ENCODE data around the gene AHCYL2. TPM values are rescaled to one million over a fixed set of nuclear protein-coding genes. Genes with fewer than 3 reads are reported as not detected.
"Not testable (repeated sequence)": the region's sequence is repeated elsewhere in the genome, so short reads cannot be mapped to it uniquely, and the experiment has no call there.

The AHCYL2 gene
- total RNA-seq, 1 experiment from 2014 or later = 23.2 TPM

DNA sequence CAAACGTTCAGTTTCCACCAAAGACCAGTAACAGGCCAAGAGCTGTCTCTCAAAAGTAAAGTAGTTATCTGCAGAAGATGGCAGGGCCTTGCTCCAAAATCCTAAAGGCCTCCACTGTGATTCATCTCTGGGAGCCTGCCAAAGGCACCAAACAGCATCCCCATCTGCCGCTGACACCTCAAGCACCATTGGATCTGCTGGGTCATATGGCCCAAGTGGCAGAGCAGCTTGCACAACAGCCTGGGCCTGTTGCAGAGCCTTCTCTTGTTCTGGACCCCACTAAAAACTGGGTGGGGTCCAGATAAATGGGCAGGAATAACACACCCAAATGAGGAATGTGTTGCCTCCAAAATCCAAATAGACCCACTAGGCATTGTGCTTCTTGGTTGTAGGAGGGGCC lies 222.1 kb downstream of the AHCYL2 start:
- not testable (repeated sequence) for H3T11ph ChIP-seq (ENCODE audit: low read length); H2BK5ac ChIP-seq (ENCODE audit: insufficient read length, low read length); H3K56ac ChIP-seq (ENCODE audit: insufficient read length, low read depth, low read length); H4K20me1 ChIP-seq (ENCODE audit: control insufficient read depth, insufficient read depth, insufficient read length); H2BK15ac ChIP-seq (ENCODE audit: low read depth, low read length); H3K79me1 ChIP-seq (ENCODE audit: insufficient read depth, low read depth, low read length, poor library complexity, severe bottlenecking); H4K91ac ChIP-seq (ENCODE audit: insufficient read length, low read depth, low read length); H3K14ac ChIP-seq (ENCODE audit: insufficient read depth, low read length); H4K8ac ChIP-seq (replicated peaks; ENCODE audit: insufficient read length, low read depth, low read length); H2BK12ac ChIP-seq (ENCODE audit: insufficient read length, low read depth, low read length); H3K9me3 ChIP-seq (ENCODE audit: control insufficient read depth, low read depth, low read length); H3K4ac ChIP-seq (ENCODE audit: low read depth, low read length); H2AK5ac ChIP-seq (ENCODE audit: insufficient read length, low read length); H3K23me2 ChIP-seq (ENCODE audit: insufficient read length, low read depth, low read length, poor library complexity, severe bottlenecking); H3K23ac ChIP-seq (ENCODE audit: insufficient read length, low read depth, low read length); H2AFZ ChIP-seq (ENCODE audit: low read length); H3K9ac ChIP-seq (ENCODE audit: extremely low read depth, insufficient read length, low read length); H3K4me3 Mint-ChIP-seq; H3K4me1 Mint-ChIP-seq; H2BK120ac ChIP-seq (ENCODE audit: low read depth, low read length, poor library complexity, severe bottlenecking); H3K9me3 Mint-ChIP-seq; H3K27me3 Mint-ChIP-seq (ENCODE audit: low read depth); H4K5ac ChIP-seq (ENCODE audit: insufficient read length, low read depth, low read length); H3K27me3 ChIP-seq (ENCODE audit: insufficient read depth, low read length); H3K18ac ChIP-seq (ENCODE audit: insufficient read length, low read depth, low read length); H3K4me1 ChIP-seq (ENCODE audit: insufficient read depth, low read length); H2BK20ac ChIP-seq (ENCODE audit: low read depth, low read length, poor library complexity, severe bottlenecking); H3K27ac ChIP-seq (ENCODE audit: insufficient read length, low read depth, low read length); H3K4me2 ChIP-seq (ENCODE audit: insufficient read depth, insufficient read length, low read length); H3K79me2 ChIP-seq (ENCODE audit: insufficient read depth, low read length); H3K27ac Mint-ChIP-seq; DNase-seq
- peaks cover 45 to 64% (median 59%) of the 10 kb centered on the region in 3 experiments for H3K36me3 Mint-ChIP-seq (ENCODE audit: insufficient read depth in 1 of 3, low read depth in 3 of 3)
- no CpG with 5 or more reads among the region's 2 CpGs for WGBS (ENCODE audit: extremely low coverage, insufficient read length, low lambda C conversion rate)

GRCh38 chr7:129447445-129447844 lies 222.6 kb downstream of the AHCYL2 start:
- not testable (repeated sequence) for H2AFZ ChIP-seq (ENCODE audit: low read length); H2BK15ac ChIP-seq (ENCODE audit: low read depth, low read length); H3K18ac ChIP-seq (ENCODE audit: insufficient read length, low read depth, low read length); H2BK12ac ChIP-seq (ENCODE audit: insufficient read length, low read depth, low read length); H3K27ac Mint-ChIP-seq; H4K91ac ChIP-seq (ENCODE audit: insufficient read length, low read depth, low read length); H3K9me3 Mint-ChIP-seq; H3K4me3 Mint-ChIP-seq; H2BK5ac ChIP-seq (ENCODE audit: insufficient read length, low read length); H3K4ac ChIP-seq (ENCODE audit: low read depth, low read length); H3K27me3 ChIP-seq (ENCODE audit: insufficient read depth, low read length); H3T11ph ChIP-seq (ENCODE audit: low read length); H3K23me2 ChIP-seq (ENCODE audit: insufficient read length, low read depth, low read length, poor library complexity, severe bottlenecking); H3K9me3 ChIP-seq (ENCODE audit: control insufficient read depth, low read depth, low read length); H3K14ac ChIP-seq (ENCODE audit: insufficient read depth, low read length); H4K20me1 ChIP-seq (ENCODE audit: control insufficient read depth, insufficient read depth, insufficient read length); H4K8ac ChIP-seq (replicated peaks; ENCODE audit: insufficient read length, low read depth, low read length); H3K9ac ChIP-seq (ENCODE audit: extremely low read depth, insufficient read length, low read length); H2BK20ac ChIP-seq (ENCODE audit: low read depth, low read length, poor library complexity, severe bottlenecking); H3K56ac ChIP-seq (ENCODE audit: insufficient read length, low read depth, low read length); H3K79me1 ChIP-seq (ENCODE audit: insufficient read depth, low read depth, low read length, poor library complexity, severe bottlenecking); H3K27me3 Mint-ChIP-seq (ENCODE audit: low read depth); H3K79me2 ChIP-seq (ENCODE audit: insufficient read depth, low read length); H3K4me1 ChIP-seq (ENCODE audit: insufficient read depth, low read length); H3K27ac ChIP-seq (ENCODE audit: insufficient read length, low read depth, low read length); H2BK120ac ChIP-seq (ENCODE audit: low read depth, low read length, poor library complexity, severe bottlenecking); H4K5ac ChIP-seq (ENCODE audit: insufficient read length, low read depth, low read length); H3K4me2 ChIP-seq (ENCODE audit: insufficient read depth, insufficient read length, low read length); H3K4me1 Mint-ChIP-seq; DNase-seq; H3K23ac ChIP-seq (ENCODE audit: insufficient read length, low read depth, low read length); H2AK5ac ChIP-seq (ENCODE audit: insufficient read length, low read length)
- peaks cover 45 to 64% (median 60%) of the 10 kb centered on the region in 3 experiments for H3K36me3 Mint-ChIP-seq (ENCODE audit: insufficient read depth in 1 of 3, low read depth in 3 of 3)
- no CpG with 5 or more reads among the region's 6 CpGs for WGBS (ENCODE audit: extremely low coverage, insufficient read length, low lambda C conversion rate)

Data from H9 (cell line).